ENCODE measurements around the gene NFIA. TPM values are rescaled to one million over a fixed set of nuclear protein-coding genes. Genes with fewer than 3 reads are reported as not detected.

NFIA gene
- total RNA-seq, 1 experiment from 2014 or later: 38.6 TPM

DNA sequence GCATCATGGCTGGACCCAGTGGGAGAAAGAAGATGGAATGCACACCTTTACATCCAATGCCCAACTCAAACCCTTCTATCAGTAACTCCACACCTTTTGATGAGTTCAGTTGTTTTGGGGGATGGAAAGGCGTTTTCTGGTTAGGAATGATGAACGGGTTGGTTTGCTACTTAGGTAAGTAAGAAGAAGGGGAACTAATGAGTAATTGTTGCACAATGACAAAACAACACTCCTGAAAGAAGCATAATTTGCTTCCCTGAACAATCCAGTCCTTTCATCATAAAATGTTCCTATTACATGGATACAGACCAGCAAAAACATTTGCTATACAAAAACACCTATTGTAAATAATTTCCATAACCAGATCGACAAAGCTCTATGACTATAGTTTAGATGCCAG lies 35.9 kb upstream of the NFIA start:
- Mint-ChIP-seq H3K4me1 (ENCODE audit: low read depth, unreplicated experiment) (no peaks in the 10 kb centered on the region), H3K4me3 (ENCODE audit: low read depth, unreplicated experiment) (no peak overlapping the region), H3K36me3 (ENCODE audit: insufficient read depth, unreplicated experiment) (peaks cover 24% of the 10 kb centered on the region), H3K9me3 (ENCODE audit: low read depth, unreplicated experiment) (no peaks in the 10 kb centered on the region), H3K27me3 (ENCODE audit: unreplicated experiment) (peaks cover under 1% of the 10 kb centered on the region), H3K27ac (ENCODE audit: unreplicated experiment) (no peak overlapping the region)
- TF ChIP-seq, protein P1, sequence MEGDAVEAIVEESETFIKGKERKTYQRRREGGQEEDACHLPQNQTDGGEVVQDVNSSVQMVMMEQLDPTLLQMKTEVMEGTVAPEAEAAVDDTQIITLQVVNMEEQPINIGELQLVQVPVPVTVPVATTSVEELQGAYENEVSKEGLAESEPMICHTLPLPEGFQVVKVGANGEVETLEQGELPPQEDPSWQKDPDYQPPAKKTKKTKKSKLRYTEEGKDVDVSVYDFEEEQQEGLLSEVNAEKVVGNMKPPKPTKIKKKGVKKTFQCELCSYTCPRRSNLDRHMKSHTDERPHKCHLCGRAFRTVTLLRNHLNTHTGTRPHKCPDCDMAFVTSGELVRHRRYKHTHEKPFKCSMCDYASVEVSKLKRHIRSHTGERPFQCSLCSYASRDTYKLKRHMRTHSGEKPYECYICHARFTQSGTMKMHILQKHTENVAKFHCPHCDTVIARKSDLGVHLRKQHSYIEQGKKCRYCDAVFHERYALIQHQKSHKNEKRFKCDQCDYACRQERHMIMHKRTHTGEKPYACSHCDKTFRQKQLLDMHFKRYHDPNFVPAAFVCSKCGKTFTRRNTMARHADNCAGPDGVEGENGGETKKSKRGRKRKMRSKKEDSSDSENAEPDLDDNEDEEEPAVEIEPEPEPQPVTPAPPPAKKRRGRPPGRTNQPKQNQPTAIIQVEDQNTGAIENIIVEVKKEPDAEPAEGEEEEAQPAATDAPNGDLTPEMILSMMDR (IDR thresholded peaks at IDR 0.05; ENCODE audit: unreplicated experiment): no peak
- CTCF ChIA-PET: no interaction called here
- no peak for DNase-seq
- intact Hi-C loops (cut with micrococcal nuclease; ENCODE audit: unreplicated experiment): loop anchor here (10.0 kb wide), 1 partner anchor 1072 kb away; no protein-coding TSS in a partner anchor
- BruUV-seq (replicated peaks): no TSS peak

DNA sequence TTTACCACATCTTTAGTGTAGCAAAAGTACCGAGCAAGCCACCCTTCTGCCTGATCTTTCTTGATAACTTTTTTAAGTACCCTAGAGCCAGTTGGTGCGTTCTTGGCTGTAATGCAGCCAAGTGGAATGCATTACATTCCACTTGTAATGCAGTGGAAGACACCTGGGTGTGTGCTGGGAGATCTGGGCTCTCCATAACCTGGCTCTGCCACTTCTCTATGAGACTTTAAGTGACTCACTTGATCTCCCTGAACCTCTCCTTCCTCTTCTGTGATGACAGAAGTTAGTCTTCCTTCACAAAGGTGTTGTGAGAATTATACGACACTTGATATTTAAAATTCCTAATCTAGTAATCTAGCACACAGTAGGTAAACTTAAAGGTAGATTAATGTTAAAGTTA lies 35.3 kb upstream of the NFIA start:
- no peak for DNase-seq
- peaks cover 7% of the 10 kb centered on the region for H3K27me3 Mint-ChIP-seq (ENCODE audit: unreplicated experiment)
- H3K9me3 Mint-ChIP-seq (ENCODE audit: low read depth, unreplicated experiment): no peaks in the 10 kb centered on the region
- no peaks in the 10 kb centered on the region for H3K4me1 Mint-ChIP-seq (ENCODE audit: low read depth, unreplicated experiment)
- H3K4me3 Mint-ChIP-seq (ENCODE audit: low read depth, unreplicated experiment): no peak overlapping the region
- H3K36me3 Mint-ChIP-seq (ENCODE audit: insufficient read depth, unreplicated experiment): peaks cover 24% of the 10 kb centered on the region
- no TSS peak for BruUV-seq (replicated peaks)
- TF ChIP-seq, protein P1 (IDR thresholded peaks at IDR 0.05; ENCODE audit: unreplicated experiment): no peak
- intact Hi-C loops (cut with micrococcal nuclease; ENCODE audit: unreplicated experiment): loop anchor here (10.0 kb wide), 1 partner anchor 1072 kb away; no protein-coding TSS in a partner anchor
- no peak overlapping the region for H3K27ac Mint-ChIP-seq (ENCODE audit: unreplicated experiment)
- CTCF ChIA-PET: interaction anchor here (0.7 kb wide), 1 partner anchor 26 kb away, joined by 3 read pairs; no protein-coding TSS in a partner anchor

DNA sequence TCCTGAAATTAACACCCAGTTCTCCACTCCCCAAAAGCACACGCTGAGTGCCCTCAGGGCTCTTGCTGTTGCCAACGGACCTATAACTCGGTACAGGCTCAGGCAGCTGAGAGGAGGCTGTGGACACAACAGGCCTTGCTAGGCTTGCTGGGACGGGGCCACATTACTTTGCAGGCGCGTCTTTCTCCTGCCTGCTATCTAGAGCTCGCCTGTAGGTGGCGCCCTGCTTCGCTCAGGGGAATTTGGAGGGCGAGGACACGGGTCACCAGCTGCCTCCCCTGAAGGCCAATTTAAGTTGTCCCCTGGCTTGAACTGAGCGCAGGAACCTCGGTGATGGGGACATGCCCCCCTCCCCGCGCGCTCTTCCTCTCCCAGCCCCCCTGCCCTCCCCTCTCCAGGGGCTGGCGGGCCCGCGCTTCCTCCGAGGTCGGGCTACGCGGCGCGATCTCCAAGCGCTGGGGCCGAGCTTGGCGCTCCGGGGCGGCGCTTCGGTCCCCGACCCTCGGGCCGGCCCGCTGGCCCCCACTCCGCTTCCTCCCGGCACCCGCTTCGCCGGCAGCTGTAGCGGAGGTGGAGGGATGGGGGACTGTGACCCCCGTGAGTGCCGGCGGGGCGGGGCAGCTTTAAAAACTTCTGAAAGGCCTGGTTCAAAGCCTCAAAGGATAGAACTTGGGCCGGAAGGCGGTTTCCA lies 32.4 kb upstream of the NFIA start:
- BruUV-seq (replicated peaks): no TSS peak
- H3K4me1 Mint-ChIP-seq (ENCODE audit: low read depth, unreplicated experiment): peaks cover 19% of the 10 kb centered on the region
- H3K4me3 Mint-ChIP-seq (ENCODE audit: low read depth, unreplicated experiment): peak overlapping the region; percentile 71
- DNase-seq: peak; percentile 93
- H3K27ac Mint-ChIP-seq (ENCODE audit: unreplicated experiment): peak overlapping the region; percentile 33
- peaks cover 27% of the 10 kb centered on the region for H3K27me3 Mint-ChIP-seq (ENCODE audit: unreplicated experiment)
- intact Hi-C loops (cut with micrococcal nuclease; ENCODE audit: unreplicated experiment): loop anchor here (1.0 to 10.0 kb wide), 3 partner anchors 288 to 1075 kb away; no protein-coding TSS in a partner anchor
- CTCF ChIA-PET: interaction anchor here (0.6 to 1.9 kb wide), 13 partner anchors 10 to 592 kb away, joined by 3 to 19 read pairs (median 3); partner anchors contain the start of gene NFIA
- H3K9me3 Mint-ChIP-seq (ENCODE audit: low read depth, unreplicated experiment): no peaks in the 10 kb centered on the region
- TF ChIP-seq, protein P1 (IDR thresholded peaks at IDR 0.05; ENCODE audit: unreplicated experiment): peak; percentile 97
- H3K36me3 Mint-ChIP-seq (ENCODE audit: insufficient read depth, unreplicated experiment): peaks cover 22% of the 10 kb centered on the region

DNA sequence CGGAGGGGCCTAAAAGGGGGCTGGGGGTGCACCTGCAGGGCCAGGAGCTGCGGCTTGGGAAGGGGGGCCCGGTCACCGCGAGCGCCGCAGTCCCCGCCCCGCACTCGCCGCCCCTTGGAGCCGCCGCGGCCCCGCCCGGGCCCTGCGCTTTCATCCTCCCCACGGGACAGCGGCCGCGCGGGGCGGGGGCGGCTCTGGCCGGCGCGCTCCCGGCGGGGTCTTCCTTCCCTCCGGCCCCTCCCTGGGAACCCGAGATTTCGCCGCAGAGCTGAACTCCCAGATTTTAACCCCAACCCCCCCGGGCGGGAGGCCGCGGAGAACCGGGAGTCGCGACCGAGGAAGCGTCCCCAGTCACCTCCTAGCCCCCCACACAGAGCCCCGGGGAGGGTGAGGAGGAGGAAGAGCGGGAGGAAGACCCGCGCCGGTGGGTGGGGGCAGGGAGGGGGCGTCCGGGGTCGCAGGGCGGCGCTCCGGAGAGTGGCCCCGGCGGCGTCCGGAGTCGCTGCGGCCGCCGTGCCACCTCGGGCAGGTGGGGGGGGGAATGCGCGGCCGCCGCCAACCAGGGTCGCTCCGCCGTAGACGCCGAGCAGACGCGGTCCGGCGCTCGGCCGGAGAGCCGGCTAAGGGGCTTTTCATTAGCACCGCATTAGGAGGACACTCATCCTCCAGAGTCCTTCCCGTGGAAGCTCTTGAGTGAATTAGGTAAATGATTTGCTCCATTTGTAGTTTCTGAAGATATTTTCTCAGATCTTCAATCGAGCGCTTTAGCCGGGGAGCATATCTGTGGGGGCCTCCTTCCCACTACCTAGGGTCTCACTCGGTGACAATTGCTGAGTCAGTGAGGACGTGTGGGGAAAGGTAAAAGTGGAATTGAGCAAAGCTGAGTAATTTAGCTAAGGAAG lies 31.6 kb upstream of the NFIA start:
- TF ChIP-seq, protein P1 (IDR thresholded peaks at IDR 0.05; ENCODE audit: unreplicated experiment): no peak
- intact Hi-C loops (cut with micrococcal nuclease; ENCODE audit: unreplicated experiment): loop anchor here (1.0 to 5.0 kb wide), 2 partner anchors 288 to 537 kb away; no protein-coding TSS in a partner anchor
- Mint-ChIP-seq H3K27ac (ENCODE audit: unreplicated experiment) (peak overlapping the region; percentile 33), H3K27me3 (ENCODE audit: unreplicated experiment) (peaks cover 27% of the 10 kb centered on the region), H3K4me1 (ENCODE audit: low read depth, unreplicated experiment) (peaks cover 27% of the 10 kb centered on the region), H3K36me3 (ENCODE audit: insufficient read depth, unreplicated experiment) (peaks cover 22% of the 10 kb centered on the region), H3K9me3 (ENCODE audit: low read depth, unreplicated experiment) (no peaks in the 10 kb centered on the region), H3K4me3 (ENCODE audit: low read depth, unreplicated experiment) (peak overlapping the region; percentile 71)
- BruUV-seq (replicated peaks): no TSS peak
- DNase-seq: peak; percentile 43
- CTCF ChIA-PET: interaction anchor here (0.6 to 1.9 kb wide), 10 partner anchors 9 to 591 kb away, joined by 3 to 19 read pairs (median 4); partner anchors contain the start of gene NFIA

Measured in Calu3 (cell line).